ENCODE data around the gene DOCK8.

DOCK8 gene

GRCh38 chr9:459491-460444, 245.1 kb downstream of the DOCK8 start:
- no peak for DNase-seq (ENCODE audit: low read depth in 2 of 2)

- no peak for DNase-seq (ENCODE audit: low read depth in 2 of 2)
These were observed 247.5 kb downstream of the DOCK8 start for GRCh38 chr9:462121-462520.

- DNase-seq (ENCODE audit: low read depth in 2 of 2) = no peak
These were observed 247.9 kb downstream of the DOCK8 start for GRCh38 chr9:462606-463005.

GRCh38 chr9:463455-464171, 248.9 kb downstream of the DOCK8 start:
- no peak for DNase-seq (ENCODE audit: low read depth in 2 of 2)

- DNase-seq (ENCODE audit: low read depth in 2 of 2) = no peak
These were observed 252.1 kb downstream of the DOCK8 start for GRCh38 chr9:466747-467146.

- no peak for DNase-seq (ENCODE audit: low read depth in 2 of 2)
These were observed 254.2 kb downstream of the DOCK8 start for GRCh38 chr9:468766-469426.

GRCh38 chr9:469672-470551, 255.2 kb downstream of the DOCK8 start:
- DNase-seq (ENCODE audit: low read depth in 2 of 2) = peak; percentile 74 to 95

GRCh38 chr9:470552-471194, 256.0 kb downstream of the DOCK8 start:
- peak in 1 of 2 donors; percentile 9 for DNase-seq (ENCODE audit: low read depth in 2 of 2)

- DNase-seq (ENCODE audit: low read depth in 2 of 2) = no peak
These were observed 256.7 kb downstream of the DOCK8 start for GRCh38 chr9:471320-471719.

GRCh38 chr9:472479-473075, 257.9 kb downstream of the DOCK8 start:
- no peak for DNase-seq (ENCODE audit: low read depth in 2 of 2)

GRCh38 chr9:477193-477592, 262.5 kb downstream of the DOCK8 start:
- no peak for DNase-seq (ENCODE audit: low read depth in 2 of 2)

- no peak for DNase-seq (ENCODE audit: low read depth in 2 of 2)
These were observed 264.8 kb downstream of the DOCK8 start for GRCh38 chr9:479304-479970.

- DNase-seq (ENCODE audit: low read depth in 2 of 2) = no peak
These were observed 265.3 kb downstream of the DOCK8 start for GRCh38 chr9:479971-480350.

- no peak for DNase-seq (ENCODE audit: low read depth in 2 of 2)
These were observed 268.1 kb downstream of the DOCK8 start for GRCh38 chr9:482739-483138.

- DNase-seq (ENCODE audit: low read depth in 2 of 2) = no peak
These were observed 271.5 kb downstream of the DOCK8 start for GRCh38 chr9:486156-486555.

- no peak for DNase-seq (ENCODE audit: low read depth in 2 of 2)
These were observed 272.8 kb downstream of the DOCK8 start for GRCh38 chr9:487429-487828.

GRCh38 chr9:488448-488847, 273.8 kb downstream of the DOCK8 start:
- DNase-seq (ENCODE audit: low read depth in 2 of 2) = no peak

GRCh38 chr9:489198-490197, 274.8 kb downstream of the DOCK8 start:
- no peak for DNase-seq (ENCODE audit: low read depth in 2 of 2)

GRCh38 chr9:494764-495163, 280.1 kb downstream of the DOCK8 start:
- no peak for DNase-seq (ENCODE audit: low read depth in 2 of 2)

Data from stimulated activated CD4-positive, alpha-beta T cell treated with anti-CD3 and anti-CD28 coated beads, Interleukin-1b, Interleukin-23, amount 100 ng/mL, for 4 hours (primary cell).